WERI-Rb-1 (cell line): Measurements from ENCODE around the gene MRPS9.
A peak's percentile ranks its signal among the peaks of the same experiment; 100 is the strongest.

Source experiments
- DNase-seq: peaks from one replicate; pipeline ENCODE4 v3.0.0-alpha.2; 2020
- H3K27ac ChIP-seq: fragments of 250-450 bp; sonication (Bioruptor Pico); 2 replicates; pipeline ENCODE4 v1.5.1; 2020; ENCODE audit warnings: mild to moderate bottlenecking, moderate library complexity
- H3K27me3 ChIP-seq: fragments of 250-450 bp; sonication (Bioruptor Pico); 2 replicates; pipeline ENCODE4 v1.5.1; 2021; ENCODE audit warnings: mild to moderate bottlenecking, low read depth, moderate library complexity; ENCODE audit not compliant: insufficient read depth, severe bottlenecking
- H3K36me3 ChIP-seq: fragments of 250-450 bp; sonication (Bioruptor Pico); 2 replicates; pipeline ENCODE4 v1.5.1; 2020; ENCODE audit warnings: mild to moderate bottlenecking, moderate library complexity
- H3K4me3 ChIP-seq: 2 replicates; pipeline ENCODE4 v1.5.1; 2011; ENCODE audit warnings: low read depth, mild to moderate bottlenecking, control low read depth, low read length
- H3K9me3 ChIP-seq: fragments of 250-450 bp; sonication (Bioruptor Pico); 2 replicates; pipeline ENCODE4 v1.5.1; 2021; ENCODE audit warnings: mild to moderate bottlenecking, moderate library complexity; ENCODE audit not compliant: severe bottlenecking
- CTCF ChIP-seq: IDR thresholded peaks from 2 replicates; pipeline ENCODE4 v1.5.1; 2011; ENCODE audit warnings: low read depth, mild to moderate bottlenecking, control low read depth, inconsistent platforms, low read length

Gene MRPS9

GRCh38 chr2:105114551-105114950, 76.7 kb downstream of the MRPS9 start:
- H3K27ac ChIP-seq, result no peak overlapping the region
- no peaks in the 10 kb centered on the region for H3K27me3 ChIP-seq
- H3K4me3 ChIP-seq, result no peak overlapping the region
- peak; percentile 44 for TF ChIP-seq CTCF
- H3K36me3 ChIP-seq, result no peaks in the 10 kb centered on the region
- no peaks in the 10 kb centered on the region for H3K9me3 ChIP-seq
- DNase-seq, result no peak

DNA sequence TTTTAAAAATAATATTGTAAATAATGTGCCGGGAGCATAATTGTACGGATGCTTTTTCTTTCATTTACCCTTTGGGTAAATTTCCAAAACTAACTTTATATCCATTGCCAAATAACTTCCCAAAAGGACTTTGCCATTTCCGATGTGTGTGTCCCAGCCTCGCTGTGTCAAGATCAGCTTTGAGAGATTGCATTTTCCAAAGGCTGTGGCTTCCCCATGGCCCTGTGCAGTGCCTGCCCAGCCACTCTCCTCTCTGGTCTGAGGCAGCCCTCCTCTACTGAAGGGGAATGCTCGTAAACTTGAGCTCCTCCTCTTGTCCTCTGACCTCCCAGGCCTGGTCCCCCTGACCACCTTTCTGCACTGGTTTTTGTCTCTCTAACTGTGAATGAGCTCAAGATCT, 78.5 kb downstream of the MRPS9 start:
- Histone ChIP-seq H3K36me3 (no peaks in the 10 kb centered on the region), H3K4me3 (no peak overlapping the region), H3K27ac (no peak overlapping the region), H3K9me3 (no peaks in the 10 kb centered on the region), H3K27me3 (no peaks in the 10 kb centered on the region)
- TF ChIP-seq CTCF, result no peak
- DNase-seq, result no peak

DNA sequence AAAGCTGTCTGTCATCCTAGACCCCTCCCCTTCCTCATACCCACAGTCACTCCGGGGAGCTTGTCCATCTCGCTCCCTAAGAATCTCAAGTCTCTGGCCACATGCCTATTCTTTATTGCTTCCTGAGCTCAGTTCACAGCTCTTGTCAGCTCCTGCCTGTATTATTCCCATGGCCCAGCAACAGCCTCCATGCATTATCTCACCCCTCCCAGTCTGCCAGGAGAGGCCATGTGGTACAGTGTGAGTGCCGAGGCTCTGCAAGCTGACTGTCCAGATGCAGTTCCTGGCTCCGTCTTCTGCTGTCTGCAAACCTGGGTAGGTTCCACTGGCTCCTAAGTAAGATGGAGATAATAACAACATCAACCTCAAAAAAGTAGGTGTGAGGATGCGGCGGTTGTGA, 79.7 kb downstream of the MRPS9 start:
- H3K4me3 ChIP-seq, result no peak overlapping the region
- no peak for TF ChIP-seq CTCF
- H3K27ac ChIP-seq, result no peak overlapping the region

GRCh38 chr2:105118960-105119359, 81.1 kb downstream of the MRPS9 start:
- no peak for DNase-seq
- H3K36me3 ChIP-seq, result no peaks in the 10 kb centered on the region
- H3K4me3 ChIP-seq, result no peak overlapping the region
- H3K27me3 ChIP-seq, result no peaks in the 10 kb centered on the region
- H3K9me3 ChIP-seq, result no peaks in the 10 kb centered on the region
- no peak overlapping the region for H3K27ac ChIP-seq
- 0 out of 2 replicates have a peak, but pooled peaks have one; percentile 19 for TF ChIP-seq CTCF

More for the DNA sequence above, 79.7 kb downstream of the MRPS9 start:
- no peak for DNase-seq
- no peaks in the 10 kb centered on the region for H3K36me3 ChIP-seq
- no peaks in the 10 kb centered on the region for H3K27me3 ChIP-seq
- H3K9me3 ChIP-seq, result no peaks in the 10 kb centered on the region

DNA sequence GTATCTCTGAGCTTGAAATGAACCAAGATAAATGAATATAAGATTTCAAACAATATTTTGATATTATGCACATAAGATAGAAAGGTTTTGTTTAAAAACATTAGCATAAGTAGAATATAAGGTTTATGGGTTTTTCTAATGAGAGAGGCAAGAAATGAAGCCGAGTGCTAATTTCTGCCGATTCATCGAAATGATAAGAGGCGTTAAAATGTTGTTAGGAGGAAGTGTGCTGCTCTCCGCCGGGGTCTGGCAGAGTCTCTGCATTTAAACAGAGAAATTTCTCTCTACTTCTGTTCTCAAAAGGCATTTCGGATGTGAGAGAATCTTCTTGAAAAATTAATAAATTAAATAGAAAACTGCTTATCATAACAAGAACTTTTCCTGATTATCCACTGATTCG, 83.6 kb downstream of the MRPS9 start:
- Histone ChIP-seq H3K27me3 (no peaks in the 10 kb centered on the region), H3K27ac (no peak overlapping the region), H3K36me3 (no peaks in the 10 kb centered on the region), H3K4me3 (no peak overlapping the region), H3K9me3 (no peaks in the 10 kb centered on the region)
- no peak for TF ChIP-seq CTCF
- no peak for DNase-seq

GRCh38 chr2:105125428-105125827, 87.6 kb downstream of the MRPS9 start:
- no peak overlapping the region for H3K27ac ChIP-seq
- H3K36me3 ChIP-seq, result no peaks in the 10 kb centered on the region
- H3K4me3 ChIP-seq, result no peak overlapping the region
- H3K27me3 ChIP-seq, result no peaks in the 10 kb centered on the region
- peaks cover 4% of the 10 kb centered on the region for H3K9me3 ChIP-seq
- DNase-seq, result peak; percentile 52
- TF ChIP-seq CTCF, result peak; percentile 72
